GM19351 (cell line): ENCODE measurements around the gene INPP1.
"Not testable (repeated sequence)": the region's sequence is repeated elsewhere in the genome, so short reads cannot be mapped to it uniquely, and the experiment has no call there.

Source experiments
- ATAC-seq: cut with Tn5 transposase; IDR thresholded peaks from one replicate; pipeline ENCODE4 v1.9.1; 2021; ENCODE audit warnings: mild to moderate bottlenecking, moderate library complexity; ENCODE audit not compliant: unreplicated experiment

INPP1 gene, protein sequence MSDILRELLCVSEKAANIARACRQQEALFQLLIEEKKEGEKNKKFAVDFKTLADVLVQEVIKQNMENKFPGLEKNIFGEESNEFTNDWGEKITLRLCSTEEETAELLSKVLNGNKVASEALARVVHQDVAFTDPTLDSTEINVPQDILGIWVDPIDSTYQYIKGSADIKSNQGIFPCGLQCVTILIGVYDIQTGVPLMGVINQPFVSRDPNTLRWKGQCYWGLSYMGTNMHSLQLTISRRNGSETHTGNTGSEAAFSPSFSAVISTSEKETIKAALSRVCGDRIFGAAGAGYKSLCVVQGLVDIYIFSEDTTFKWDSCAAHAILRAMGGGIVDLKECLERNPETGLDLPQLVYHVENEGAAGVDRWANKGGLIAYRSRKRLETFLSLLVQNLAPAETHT

DNA sequence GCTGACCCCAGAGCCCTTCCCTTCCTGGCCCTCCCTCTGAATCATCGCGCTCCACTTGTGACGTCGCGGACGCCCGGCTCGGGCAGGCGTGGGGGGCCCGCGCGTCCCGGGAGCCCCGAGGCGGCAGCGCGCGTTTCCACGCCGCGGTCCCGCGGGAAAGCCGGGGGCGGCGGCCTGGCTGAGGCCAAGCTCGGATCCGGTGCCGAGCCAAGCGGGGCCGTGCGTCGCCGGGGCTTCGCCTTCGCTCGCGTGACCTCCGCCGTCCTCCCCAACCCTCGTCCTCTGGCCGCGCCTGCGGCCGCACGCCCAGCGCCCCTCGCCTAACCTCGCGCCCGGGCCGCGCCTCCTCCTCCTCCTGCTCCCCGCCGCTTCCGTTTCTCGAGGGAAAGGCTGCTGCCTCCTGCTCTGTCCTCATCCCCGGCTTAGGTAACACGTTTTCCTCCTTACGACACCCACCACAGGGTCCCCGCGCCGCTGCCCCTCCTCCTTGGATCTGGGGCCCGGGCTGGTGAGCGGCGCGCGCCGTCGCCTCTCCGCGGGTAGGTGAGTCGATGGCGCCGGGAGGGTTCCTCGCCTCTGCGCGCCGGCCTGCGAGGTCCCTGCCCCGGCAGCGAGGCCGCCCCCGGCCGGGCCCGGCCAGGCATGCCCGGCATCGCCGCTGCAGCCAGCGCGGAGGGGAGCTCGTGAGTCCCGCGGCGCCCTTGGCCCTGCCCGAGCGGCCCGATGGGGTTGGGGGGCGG lies at the start of gene INPP1:
INPP1 (plus strand) TSS at position 54 of the 740 bp plus-strand sequence. CDS start 16,514 bp downstream, outside the sequence.
- peak; percentile 58 for ATAC-seq

- not testable (repeated sequence) for ATAC-seq
Observed at GRCh38 chr2:190297880-190298279, 45.5 kb upstream of the INPP1 start.

DNA sequence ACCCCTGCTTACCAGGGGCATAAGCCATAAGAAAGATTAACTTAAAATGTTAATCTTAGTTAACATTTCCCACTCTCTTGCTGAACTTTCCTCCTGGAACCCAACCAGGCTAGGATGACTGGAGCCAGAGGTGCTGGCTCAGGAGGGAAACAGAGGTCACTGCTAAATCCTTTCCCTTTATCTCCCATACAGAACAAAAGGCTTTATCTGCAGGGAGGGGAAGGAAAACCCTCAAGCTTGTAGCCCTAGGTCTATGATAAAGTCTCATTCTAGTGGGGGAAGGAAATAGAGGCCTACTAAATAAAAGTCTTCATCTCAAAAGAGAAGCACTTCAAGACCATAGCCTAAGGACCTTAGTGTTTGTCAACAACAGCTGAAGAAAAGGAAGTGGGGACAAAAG lies 42.4 kb upstream of the INPP1 start:
- no peak for ATAC-seq

DNA sequence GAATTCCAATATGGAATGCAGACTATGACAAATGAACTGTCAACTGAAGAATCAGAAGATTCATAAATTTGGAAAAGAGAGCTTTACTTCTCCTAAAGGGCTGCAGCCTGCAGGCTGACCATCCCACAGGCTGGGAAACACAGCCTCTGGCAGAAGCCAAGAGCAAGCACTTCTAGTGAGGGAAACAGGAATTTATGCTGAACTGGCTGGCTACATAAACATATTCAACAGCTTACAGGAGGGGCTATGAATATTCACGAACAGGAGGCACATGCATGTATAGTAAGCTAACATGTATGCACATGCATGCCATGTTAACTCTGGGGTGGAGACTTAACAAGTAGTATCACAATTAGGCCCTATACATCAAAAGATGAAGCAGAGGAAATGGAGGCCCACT lies 41.3 kb upstream of the INPP1 start:
- no peak for ATAC-seq

- no peak for ATAC-seq
Observed at GRCh38 chr2:190303647-190304046, 39.7 kb upstream of the INPP1 start.

DNA sequence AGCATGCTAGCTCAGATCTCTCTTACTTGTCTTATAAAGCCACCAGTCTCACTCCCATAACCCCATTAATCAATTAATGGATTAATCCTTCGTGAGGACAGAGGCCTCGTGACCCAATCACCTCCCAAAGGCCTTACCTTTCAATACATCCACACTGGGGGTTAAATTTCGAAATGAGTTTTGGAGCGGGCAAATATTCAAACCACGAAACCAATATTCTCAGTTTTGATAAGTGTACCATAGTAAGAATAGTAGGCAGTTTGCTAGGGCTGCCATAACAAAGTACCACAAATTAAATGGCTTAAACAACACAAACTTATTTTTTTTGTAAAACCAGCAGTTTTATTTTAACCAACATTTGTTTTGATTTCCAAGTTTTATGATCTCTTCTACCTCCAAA lies 39.0 kb upstream of the INPP1 start:
- peak; percentile 79 for ATAC-seq

DNA sequence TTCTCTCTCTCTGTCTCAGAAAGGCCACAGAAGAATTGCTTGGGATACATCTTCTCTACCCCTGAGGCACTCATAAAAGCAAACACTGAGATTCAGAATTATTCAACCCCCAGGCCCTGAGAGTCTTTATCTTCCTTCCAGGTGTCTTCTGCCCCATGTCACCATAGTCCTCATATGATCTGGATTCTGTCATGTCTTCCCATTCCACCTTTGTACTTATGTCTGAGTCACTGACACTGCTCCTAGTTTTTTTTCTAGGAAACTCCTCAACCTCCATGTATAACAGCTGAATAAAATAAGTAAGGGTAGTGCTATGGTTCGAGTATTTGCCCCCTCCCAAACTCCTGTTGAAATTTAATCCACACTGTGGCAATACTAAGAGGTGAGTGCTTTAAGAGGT lies 35.4 kb upstream of the INPP1 start:
- ATAC-seq: no peak

DNA sequence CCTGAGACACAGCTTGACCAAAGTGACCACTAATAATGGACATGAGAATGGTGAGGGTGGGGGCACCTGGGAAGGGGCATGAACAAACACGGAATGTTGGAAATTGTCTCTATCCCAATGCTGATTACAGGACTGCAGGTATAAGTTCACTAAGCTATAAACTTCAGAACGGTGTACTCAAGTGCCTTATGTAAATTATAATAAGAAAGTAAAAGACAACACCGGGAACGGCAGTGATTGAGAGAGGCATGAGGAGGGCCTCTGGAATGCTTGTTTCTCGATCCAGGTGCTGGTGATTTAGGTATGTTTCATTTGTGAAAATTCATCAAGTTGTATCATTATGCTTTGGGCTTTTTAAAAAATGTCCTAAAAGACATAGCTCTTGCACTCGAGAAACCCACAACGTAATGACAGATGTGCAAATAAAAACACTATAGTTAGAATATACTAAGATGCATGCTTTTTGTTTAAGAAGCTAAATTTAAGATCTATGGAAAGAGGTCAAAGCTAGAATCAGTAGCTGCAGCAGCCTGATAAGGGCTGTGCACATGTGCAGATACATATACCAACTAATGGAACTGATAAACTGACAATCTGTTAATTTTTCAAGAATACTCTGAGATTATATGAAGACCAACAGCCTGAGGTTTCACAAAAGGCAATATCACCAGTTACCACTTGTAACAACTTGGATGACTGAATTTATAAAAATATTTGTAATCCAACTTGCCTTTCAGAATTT lies 31.3 kb upstream of the INPP1 start:
- ATAC-seq: no peak

- ATAC-seq: not testable (repeated sequence)
Observed at GRCh38 chr2:190312635-190313025, 30.8 kb upstream of the INPP1 start.

DNA sequence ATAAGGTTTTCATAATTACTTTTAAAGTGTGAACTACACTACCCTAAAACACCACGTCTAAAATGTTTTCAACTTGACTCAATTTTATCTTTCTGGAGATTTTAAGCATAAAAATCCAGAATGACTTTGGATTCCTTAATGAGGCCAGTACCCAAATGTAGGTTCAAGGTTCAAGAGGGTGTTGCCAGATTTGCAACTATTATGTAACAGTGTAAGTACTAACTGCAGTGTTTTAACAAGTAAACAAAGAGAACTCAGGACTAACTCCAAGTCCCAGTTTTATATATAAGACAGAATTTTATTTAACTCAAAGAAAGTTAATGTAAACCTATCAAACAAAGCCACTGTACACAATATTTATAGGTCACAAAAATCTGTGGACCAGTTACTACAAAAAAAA lies 29.5 kb upstream of the INPP1 start:
- ATAC-seq: no peak

- no peak for ATAC-seq
Observed at GRCh38 chr2:190315273-190315672, 28.1 kb upstream of the INPP1 start.

- ATAC-seq: no peak
Observed at GRCh38 chr2:190318514-190318913, 24.9 kb upstream of the INPP1 start.

DNA sequence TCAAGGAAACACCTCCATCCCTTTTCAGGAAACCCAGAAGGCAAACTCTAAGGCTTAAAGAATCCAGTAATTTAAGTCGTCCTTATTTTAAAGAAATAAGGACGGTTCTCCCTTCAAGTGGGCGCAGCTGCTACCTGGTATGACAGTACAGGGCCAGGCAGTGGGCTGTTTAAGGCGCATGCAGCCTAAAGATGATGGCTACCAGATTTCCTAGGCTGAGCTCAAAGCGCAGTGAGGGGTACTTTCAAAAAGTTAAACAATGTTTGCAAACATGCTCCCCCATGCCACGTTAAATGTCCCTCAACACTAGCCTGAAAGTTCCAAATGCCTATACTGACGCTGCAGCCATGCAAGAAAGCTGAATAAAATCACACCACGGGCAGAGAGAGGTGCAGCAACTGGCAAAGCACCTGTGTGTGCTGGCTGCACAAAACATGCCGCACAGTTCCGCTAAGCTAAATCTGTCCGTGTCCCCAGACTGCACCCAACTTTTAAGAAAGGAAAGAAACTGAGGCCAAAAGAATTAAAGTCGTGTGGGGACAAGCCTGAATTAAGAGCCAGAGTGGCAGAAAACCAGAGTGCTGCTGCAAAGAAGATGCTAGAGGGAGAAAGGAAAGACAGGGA lies 24.3 kb upstream of the INPP1 start:
- peak; percentile 41 for ATAC-seq

DNA sequence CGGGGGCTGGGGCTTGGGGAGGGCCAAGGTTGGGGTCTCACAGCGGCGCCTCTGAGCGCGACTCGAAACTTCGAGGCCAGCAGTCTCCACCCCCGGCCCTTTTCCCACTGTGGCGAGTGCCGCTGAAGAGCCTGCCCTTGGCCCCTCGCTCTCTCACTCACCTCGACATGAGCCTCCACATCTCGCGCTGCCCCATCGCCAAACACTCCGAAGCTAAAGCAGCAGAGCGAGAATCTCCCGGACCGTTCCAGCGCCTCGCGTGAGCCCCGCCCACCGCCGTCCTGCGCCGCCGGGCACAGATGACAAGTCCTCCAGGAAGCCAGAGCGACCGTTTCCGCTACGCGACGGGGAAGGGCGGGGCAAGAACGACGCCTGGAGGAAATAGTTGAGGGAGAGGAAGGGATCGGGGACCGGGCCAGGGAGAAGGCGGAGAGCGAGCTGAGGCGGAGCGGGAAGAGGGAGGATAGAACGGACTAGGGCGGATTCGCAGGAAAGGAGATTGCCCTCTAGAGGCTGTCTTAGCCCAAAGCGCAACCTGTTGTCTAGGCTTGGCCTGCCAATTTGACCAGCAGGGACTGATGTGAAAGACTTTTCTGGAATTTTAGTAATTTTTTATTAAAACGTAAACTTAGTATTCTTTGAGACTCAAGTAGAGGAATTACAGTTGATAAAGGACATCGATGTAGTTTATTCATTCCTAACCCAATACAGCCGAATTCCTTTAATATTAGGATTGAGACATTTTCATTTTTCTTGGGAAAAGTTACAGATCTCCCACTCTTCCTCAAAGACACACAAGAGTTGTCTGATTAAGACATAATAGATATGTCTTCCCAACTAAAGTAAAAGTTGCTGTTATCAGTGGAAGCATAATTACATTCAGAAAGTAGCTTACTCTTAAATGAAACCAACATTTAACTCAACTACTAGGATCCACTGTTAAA lies 23.6 kb upstream of the INPP1 start, which contains the start of gene HIBCH:
HIBCH (minus strand) TSS at position 272 of the 944 bp plus-strand sequence; CDS start at position 196, 76 bp downstream.
- ATAC-seq: peak; percentile 89

DNA sequence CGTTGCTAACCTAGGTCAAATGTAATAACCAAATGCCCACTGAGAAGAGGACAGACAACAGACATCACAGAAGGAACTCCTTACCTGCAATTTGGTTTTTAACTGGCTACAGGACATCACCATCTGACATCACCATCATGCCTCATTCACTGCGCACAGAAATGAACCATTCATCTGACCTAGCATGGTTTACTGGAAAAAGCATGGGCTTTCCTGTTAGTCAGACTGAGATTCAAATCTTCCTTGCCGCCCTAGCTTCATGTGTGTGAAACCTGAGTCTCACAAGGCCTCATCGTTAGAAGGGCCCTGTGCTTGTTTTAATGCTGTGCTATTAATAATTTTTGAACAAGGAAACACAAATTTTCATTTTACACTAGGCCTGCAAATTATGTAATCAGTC lies 22.7 kb upstream of the INPP1 start:
- ATAC-seq: no peak

DNA sequence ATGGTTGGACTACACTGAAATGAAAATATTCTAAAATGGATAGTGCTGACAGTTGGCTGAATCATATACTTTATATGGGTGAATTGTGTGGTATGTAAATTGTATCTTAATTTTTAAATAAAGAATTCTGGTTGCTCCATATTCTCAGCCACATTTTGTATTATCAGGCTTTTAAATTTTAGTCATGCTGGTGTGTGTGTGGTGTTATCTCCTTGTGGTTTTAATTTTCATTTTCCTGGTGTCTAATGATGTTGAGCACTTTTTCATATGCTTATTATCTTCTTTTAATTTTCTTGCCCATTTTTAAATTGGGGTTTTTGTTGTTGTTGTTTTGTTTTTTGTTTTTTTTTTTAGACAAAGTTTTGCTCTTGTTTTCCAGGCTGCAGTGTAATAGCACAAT lies 20.0 kb upstream of the INPP1 start:
- ATAC-seq: no peak

GRCh38 chr2:190325588-190325987 lies 17.8 kb upstream of the INPP1 start:
- no peak for ATAC-seq

- no peak for ATAC-seq
Observed at GRCh38 chr2:190327867-190328572, 15.4 kb upstream of the INPP1 start.

GRCh38 chr2:190328573-190329147 lies 14.7 kb upstream of the INPP1 start:
- no peak for ATAC-seq
